Small intestine (tissue), 16 donors: Measurements from ENCODE around the gene GJC2. TPM values are rescaled to one million over a fixed set of nuclear protein-coding genes. Genes with fewer than 3 reads are reported as not detected.

Experiments used
- DNase-seq, 2 donors: peaks; one replicate each; pipeline versions ENCODE4 v3.0.0 to v3.0.0-alpha.2; 2013
- FAIRE-seq: peaks from 2 replicates; lab custom pipeline; 2012; peaks lifted over from hg19 to GRCh38; lab: Jason Lieb, UNC
- H3K27ac ChIP-seq, 3 donors: one replicate each; pipeline ENCODE4 v1.5.1; 2013; ENCODE audit warnings: low read length in 2 of 3, mild to moderate bottlenecking in 2 of 3, control low read depth in 1 of 3, inconsistent platforms in 1 of 3, low read depth in 1 of 3, moderate library complexity in 1 of 3
- H3K27me3 ChIP-seq, 3 donors: one replicate each; pipeline ENCODE4 v1.6.1; 2013; ENCODE audit warnings: low read length in 3 of 3, inconsistent platforms in 1 of 3; ENCODE audit not compliant: control insufficient read depth in 3 of 3, insufficient read depth in 3 of 3
- H3K36me3 ChIP-seq, 3 donors: one replicate each; pipeline ENCODE4 v1.6.1; 2013; ENCODE audit warnings: low read length in 3 of 3, inconsistent platforms in 1 of 3, low read depth in 1 of 3, mild to moderate bottlenecking in 1 of 3, moderate library complexity in 1 of 3; ENCODE audit not compliant: control insufficient read depth in 3 of 3, insufficient read depth in 2 of 3
- H3K4me1 ChIP-seq, 3 donors: one replicate each; pipeline ENCODE4 v1.6.1; 2013; ENCODE audit warnings: low read length in 2 of 3, inconsistent platforms in 1 of 3, low read depth in 1 of 3, mild to moderate bottlenecking in 1 of 3, moderate library complexity in 1 of 3; ENCODE audit not compliant: control insufficient read depth in 3 of 3, insufficient read depth in 2 of 3
- H3K4me3 ChIP-seq, 3 donors: one replicate each; pipeline ENCODE4 v1.5.1; 2013; ENCODE audit warnings: low read length in 3 of 3, control low read depth in 1 of 3, inconsistent platforms in 1 of 3, low read depth in 1 of 3, mild to moderate bottlenecking in 1 of 3, moderate library complexity in 1 of 3
- H3K9me3 ChIP-seq, 2 donors: one replicate each; pipeline ENCODE4 v1.6.1; 2013; ENCODE audit warnings: low read depth in 1 of 2, low read length in 1 of 2; ENCODE audit not compliant: control insufficient read depth in 2 of 2, insufficient read depth in 1 of 2
- WGBS, 3 donors: extraction: QIAGEN DNeasy Blood & Tissue Kit; methylation state at CpG; one replicate each; pipeline ENCODE4 v1.1.7; 2013; 5-methylcytosine and 5-hydroxymethylcytosine counted together
- long read RNA-seq, 10 donors: transcript quantifications; one replicate each; lab custom pipeline, GENCODE V29; 2026
- polyA plus RNA-seq, 4 donors: library from polyadenylated mRNA; stranded (reverse) in 3 of 4; unstranded in 1 of 4; fragments of 200-250 nt in 3 of 4; fragments of 120-200 nt in 1 of 4; gene quantifications; one replicate each; pipeline versions ENCODE4 v1.2.1 to v1.2.3, GENCODE V29; 2013
- donor health status: healthy with polysubstance abuse.
- donor health status: control.
- donor health status: control.
- donor health status: Bipolar disorder and iron deficiency.
- donor health status: healthy.

GJC2 gene
- 1 to 10 TPM in 1 of 4 donors, under 1 TPM in 2, not detected in 1; 0.27 to 1.4 (median 0.99) TPM for polyA plus RNA-seq
- long read RNA-seq, donor 1, result 0 reads
- long read RNA-seq, donor 2, result 0 reads
- long read RNA-seq, donor 3, partial matches to known transcripts, result 0 of 3 reads
- long read RNA-seq, donor 3, other reads (novel, unspliced or antisense), result 0 of 3 reads
- long read RNA-seq, donor 4, result 0 reads
- long read RNA-seq, donor 5, result 0 reads
- long read RNA-seq, donor 6, partial matches to known transcripts, result 9 of 13 reads
- long read RNA-seq, donor 6, other reads (novel, unspliced or antisense), result 0 of 13 reads
- long read RNA-seq, donor 7, result 0 reads
- long read RNA-seq, donor 8, result 0 reads
- long read RNA-seq, donor 9, result 0 reads
- long read RNA-seq, donor 10, partial matches to known transcripts, result 0 of 2 reads
- long read RNA-seq, donor 10, other reads (novel, unspliced or antisense), result 0 of 2 reads

- peak within 1 kb of the TSS in 1 of 3 donors; percentile 43 for H3K4me3 ChIP-seq
- 53 to 82% (median 65%) methylated on average over 14 to 17 of the region's 17 CpGs for WGBS, 3 donors
Observed at GRCh38 chr1:228149406-228150119, at the start of gene GJC2. TSS of gene GJC2 (plus strand) at chr1:228149930. CDS start at chr1:228157759, 7,829 bp downstream.

GRCh38 chr1:228100822-228101613 lies 48.7 kb upstream of the GJC2 start:
- Histone ChIP-seq H3K36me3 (peaks cover 0 to 68% (median 11%) of the 10 kb centered on the region in 3 donors), H3K27me3 (no peaks in the 10 kb centered on the region), H3K27ac (peak overlapping the region in 1 of 3 donors; percentile 35), H3K9me3 (no peaks in the 10 kb centered on the region), H3K4me3 (no peak overlapping the region), H3K4me1 (peaks cover 0 to 13% (median 0%) of the 10 kb centered on the region in 3 donors)
- no peak for FAIRE-seq
- no peak for DNase-seq
- 72 to 77% (median 76%) methylated on average over 11 to 12 of the region's 12 CpGs for WGBS, 3 donors

More at GRCh38 chr1:228149406-228150119, at the start of gene GJC2:
- Histone ChIP-seq H3K36me3 (peaks cover 4 to 87% (median 7%) of the 10 kb centered on the region in 3 donors), H3K27ac (peak within 1 kb of the TSS; percentile 14 to 96 (median 72)), H3K27me3 (no peaks in the 10 kb centered on the region), H3K4me1 (peaks cover 0 to 67% (median 0%) of the 10 kb centered on the region in 3 donors), H3K9me3 (no peaks in the 10 kb centered on the region)
- DNase-seq (peak in 1 of 2 donors; percentile 77), FAIRE-seq (no peak)

DNA sequence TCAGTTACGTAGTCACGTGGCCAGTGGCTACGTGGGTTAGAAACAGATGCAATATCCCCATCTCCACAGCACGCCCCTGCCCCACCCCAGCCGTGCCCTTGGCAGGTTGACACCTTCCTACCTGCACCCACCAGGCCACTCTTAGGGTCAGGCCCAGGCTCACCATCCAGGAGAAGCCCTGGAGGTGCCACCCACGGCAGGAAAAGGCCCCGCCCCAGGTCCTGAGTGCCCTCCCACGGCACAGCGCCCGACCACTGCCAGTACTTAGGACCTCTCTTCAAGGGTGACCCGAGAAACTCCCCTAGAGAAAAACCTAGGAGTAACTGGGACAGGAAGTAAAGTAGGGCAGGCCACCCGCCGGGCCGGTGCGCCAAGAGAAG lies 48.1 kb upstream of the GJC2 start:
- Histone ChIP-seq H3K9me3 (no peaks in the 10 kb centered on the region), H3K4me1 (peaks cover 0 to 13% (median 0%) of the 10 kb centered on the region in 3 donors), H3K4me3 (peak overlapping the region; percentile 79 to 86 (median 85)), H3K27ac (peak overlapping the region in 1 of 3 donors; percentile 20), H3K27me3 (no peaks in the 10 kb centered on the region), H3K36me3 (peaks cover 0 to 68% (median 11%) of the 10 kb centered on the region in 3 donors)
- FAIRE-seq, result no peak
- DNase-seq, result no peak
- WGBS, 3 donors, result 6 to 37% (median 17%) methylated on average over 13 to 15 of the region's 15 CpGs

- Histone ChIP-seq H3K4me1 (peaks cover 0 to 13% (median 0%) of the 10 kb centered on the region in 3 donors), H3K36me3 (peaks cover 0 to 68% (median 11%) of the 10 kb centered on the region in 3 donors), H3K4me3 (peak overlapping the region; percentile 79 to 86 (median 85)), H3K9me3 (no peaks in the 10 kb centered on the region), H3K27ac (peak overlapping the region; percentile 66 to 97 (median 91)), H3K27me3 (no peaks in the 10 kb centered on the region)
- FAIRE-seq (no peak), DNase-seq (peak; percentile 54 to 75)
- 1 to 5% (median 2%) methylated on average over 47 to 73 of the region's 73 CpGs for WGBS, 3 donors
Observed at GRCh38 chr1:228101994-228102790, 47.5 kb upstream of the GJC2 start.

DNA sequence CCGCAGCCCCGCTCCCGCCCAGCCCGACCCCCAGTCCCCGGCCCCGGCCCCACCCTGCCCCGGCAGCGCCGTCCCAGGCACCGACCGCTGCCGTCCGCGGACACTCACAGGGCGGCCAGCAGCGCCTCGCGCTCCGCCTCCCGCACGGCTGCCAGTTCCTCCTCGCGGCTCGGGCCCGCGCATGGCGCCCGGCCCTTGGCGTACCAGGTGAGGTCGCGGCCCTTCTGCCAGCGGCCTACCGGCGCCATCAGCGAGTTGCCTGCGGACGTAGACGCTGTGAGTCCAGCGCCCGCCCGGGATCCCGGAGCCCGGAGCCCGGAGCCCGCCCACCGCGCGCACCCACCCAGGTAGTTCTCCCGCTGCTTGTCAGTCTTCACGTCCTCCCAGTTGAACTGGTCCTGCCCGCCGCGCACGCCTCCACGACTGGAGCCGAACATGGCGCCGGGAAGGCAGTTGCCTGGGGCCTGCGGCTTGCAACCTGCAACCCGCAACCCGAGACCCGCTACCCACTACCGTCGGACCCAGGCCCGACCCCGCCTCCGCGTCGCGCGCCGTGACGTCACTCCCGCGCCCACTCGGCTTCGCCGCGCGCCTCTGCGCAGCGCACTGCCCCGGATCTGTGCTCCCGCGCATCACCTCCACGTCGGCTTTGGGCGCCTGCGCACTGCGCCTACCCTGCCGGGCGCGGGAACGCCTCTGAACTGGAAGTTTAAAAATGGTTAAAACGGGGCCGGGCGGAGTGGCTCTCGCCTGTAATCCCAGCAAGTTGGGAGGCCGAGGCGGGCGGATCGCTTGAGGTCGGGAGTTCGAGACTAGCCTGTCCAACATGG lies 46.7 kb upstream of the GJC2 start, which contains the start of gene C1orf35:
Gene C1orf35 (minus strand): TSS at position 535 of the 830 bp plus-strand sequence. CDS start 98 bp downstream, at position 437.
- Histone ChIP-seq H3K4me3 (peak within 1 kb of the TSS; percentile 79 to 86 (median 85)), H3K36me3 (peaks cover 0 to 68% (median 10%) of the 10 kb centered on the region in 3 donors), H3K4me1 (peaks cover 0 to 16% (median 2%) of the 10 kb centered on the region in 3 donors), H3K27me3 (no peaks in the 10 kb centered on the region), H3K27ac (peak within 1 kb of the TSS; percentile 91 to 97 (median 94)), H3K9me3 (no peaks in the 10 kb centered on the region)
- no peak for FAIRE-seq
- peak; percentile 92 to 96 for DNase-seq
- 0 to 1% (median 0%) methylated on average over 60 to 104 of the region's 104 CpGs for WGBS, 3 donors

DNA sequence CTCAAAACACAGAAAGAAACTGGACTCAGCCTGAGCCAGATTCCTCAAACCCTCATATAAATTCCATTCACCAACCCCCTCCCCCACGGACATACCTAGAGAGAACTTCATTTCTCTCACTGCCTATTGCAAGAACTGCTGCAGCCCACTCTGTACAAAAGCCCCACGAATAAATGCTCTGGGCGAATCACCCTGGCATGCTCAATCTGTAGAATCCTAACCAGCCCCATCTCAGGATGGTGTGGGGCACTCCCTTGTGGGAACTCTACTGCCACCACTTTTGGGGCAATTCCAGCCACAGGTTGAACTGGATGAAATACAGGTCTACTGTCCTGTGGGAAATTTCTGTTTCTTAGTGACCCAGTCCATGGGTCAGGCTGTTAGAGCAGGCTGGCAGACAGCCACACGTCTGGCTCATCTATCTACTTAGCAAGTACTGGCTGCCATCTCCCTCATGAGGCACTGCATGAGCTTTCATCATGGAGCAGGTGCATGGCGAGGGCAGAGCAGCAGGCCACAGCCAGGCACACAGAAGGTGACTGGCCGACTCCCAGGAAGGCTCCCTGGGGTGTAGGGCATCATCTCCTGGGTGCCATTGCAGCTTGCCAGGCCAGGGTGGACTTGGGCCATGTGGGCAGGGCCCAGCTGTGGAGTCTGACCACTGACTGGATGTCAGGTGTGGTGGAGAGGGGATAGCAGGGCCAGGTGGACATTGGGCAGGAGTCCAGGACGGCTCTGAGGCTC lies 45.0 kb upstream of the GJC2 start:
- H3K27ac ChIP-seq, result no peak overlapping the region
- peaks cover 4 to 23% (median 5%) of the 10 kb centered on the region in 3 donors for H3K4me1 ChIP-seq
- H3K9me3 ChIP-seq, result no peaks in the 10 kb centered on the region
- no peaks in the 10 kb centered on the region for H3K27me3 ChIP-seq
- FAIRE-seq (no peak), DNase-seq (no peak)
- H3K36me3 ChIP-seq, result peaks cover 0 to 54% (median 0%) of the 10 kb centered on the region in 3 donors
- 62 to 68% (median 66%) methylated on average over 7 of the region's 7 CpGs for WGBS, 3 donors
- H3K4me3 ChIP-seq, result no peak overlapping the region
